ENCODE results near the gene DCUN1D5. TPM values are rescaled to one million over a fixed set of nuclear protein-coding genes. Genes with fewer than 3 reads are reported as not detected.
A peak's percentile ranks its signal among the peaks of the same experiment; 100 is the strongest.

DCUN1D5 gene
- 95.4 and 95.8 TPM in 2 replicates for total RNA-seq (2021; fragmentation: NEBNext Ultra II Directional; extraction: Animal tissue kit (Norgen Biotek cat#: 25700))
- 60.3 and 76.1 TPM in 2 replicates for polyA plus RNA-seq (2011; rRNA removed)
- polyA plus RNA-seq (2011; cell fraction: cytosol; rRNA removed) = 86.5 TPM
- 68.4 TPM for polyA plus RNA-seq (2011; cell fraction: nucleus; rRNA removed)
- polyA plus RNA-seq (2012, experiment 1 of 2) = 69.5 to 131 TPM (median 77.0 TPM) in 4 replicates
- polyA plus RNA-seq (2012, experiment 2 of 2) = 52.8 TPM
- polyA plus RNA-seq (2013, experiment 1 of 2) = 148 TPM
- polyA plus RNA-seq (2013, experiment 2 of 2) = 154 TPM
- 20.7 and 22.3 TPM in 2 replicates for polyA minus RNA-seq (2011; rRNA and poly(A)+ RNA removed)
- 60.8 TPM for polyA minus RNA-seq (2011; cell fraction: cytosol; rRNA and poly(A)+ RNA removed)
- 53.6 TPM for polyA minus RNA-seq (2011; cell fraction: nucleus; rRNA and poly(A)+ RNA removed)
- long read RNA-seq, experiment 1, transcript DCUN1D5-201 (8 exons, 1,337 nt) = major isoform, 101 of 148 reads
- long read RNA-seq, experiment 1, partial matches to known transcripts = 23 of 148 reads
- long read RNA-seq, experiment 1, other reads (novel, unspliced or antisense) = 20 of 148 reads
- long read RNA-seq, experiment 2, partial matches to known transcripts = 0 of 1 reads
- long read RNA-seq, experiment 2, other reads (novel, unspliced or antisense) = 0 of 1 reads

DNA sequence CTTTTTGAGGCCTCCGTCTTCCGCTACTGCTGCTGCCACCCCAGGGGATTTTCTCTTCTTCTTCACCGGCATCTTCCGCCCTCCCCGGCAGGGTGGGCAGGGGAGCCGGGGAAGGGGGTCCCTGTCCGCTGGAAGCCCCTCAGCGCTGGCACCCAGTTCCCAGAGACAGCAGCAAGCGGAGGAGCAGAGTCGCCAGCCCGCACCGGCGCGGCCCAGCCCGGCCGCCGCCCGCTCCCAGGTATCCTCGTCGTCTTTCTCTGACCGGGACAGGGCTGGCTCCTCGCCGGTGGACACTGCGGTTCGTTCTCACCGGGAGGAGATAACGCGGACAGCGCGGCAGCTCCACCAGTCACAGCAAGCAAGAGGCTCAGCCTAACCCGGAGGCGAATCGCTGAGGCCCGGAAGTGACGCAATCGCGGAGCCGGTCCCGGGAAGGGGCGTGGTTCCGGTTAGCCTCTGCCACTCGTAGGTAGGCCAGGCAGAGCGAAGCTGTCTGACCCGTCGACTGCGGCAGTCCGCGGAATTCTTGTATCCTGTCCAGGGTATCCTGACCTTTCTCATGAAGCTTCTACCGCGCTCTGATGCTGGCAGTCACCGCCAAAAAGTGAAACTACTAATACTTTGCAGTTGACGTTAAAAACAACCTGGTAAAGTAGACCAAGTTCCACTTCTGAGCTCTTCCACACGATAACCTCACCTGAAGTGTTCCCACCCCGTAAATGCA lies at the start of gene DCUN1D5:
Gene DCUN1D5, minus strand, starts transcription at position 360 of the 724 bp plus-strand sequence. Its CDS starts 288 bp downstream, at position 72.
- H3K9me3 ChIP-seq (ENCODE audit: insufficient read depth in 2 of 2, low read depth in 1 of 2, low read length in 1 of 2) = no peaks in the 10 kb centered on the region
- ChIA-PET CTCF (ENCODE audit: partially characterized antibody) (interaction anchor here (0.8 to 2.5 kb wide), 6 partner anchors 9 to 22 kb away, joined by 3 to 13 read pairs (median 4); partner anchors contain the start of gene DYNC2H1), POLR2A (ENCODE audit: partially characterized antibody) (interaction anchor here (0.6 to 2.6 kb wide), 7 partner anchors 8 to 41 kb away, joined by 3 to 30 read pairs (median 10); partner anchors contain the start of gene DYNC2H1)
- H3K9ac ChIP-seq (replicated peaks in 1 of 4; ENCODE audit: extremely low read depth in 1 of 4, low read depth in 3 of 4, low read length in 3 of 4) = peak within 1 kb of the TSS; percentile 72 to 88 (median 82)
- no peaks in the 10 kb centered on the region for H3K79me1 ChIP-seq (ENCODE audit: low read depth, low read length)
- H4K5ac ChIP-seq (ENCODE audit: insufficient read length, low read depth, low read length) = peak within 1 kb of the TSS; percentile 60
- 0 out of 2 replicates have a peak within 1 kb of the TSS, but pooled peaks have one; percentile 2 for H2BK12ac ChIP-seq (ENCODE audit: low read depth, low read length)
- no peak within 1 kb of the TSS for H2AK5ac ChIP-seq (ENCODE audit: low read depth, low read length)
- no peaks in the 10 kb centered on the region for H3K27me3 ChIP-seq (replicated peaks in 1 of 4; ENCODE audit: control insufficient read depth in 3 of 4, extremely low read depth in 1 of 4, insufficient read depth in 3 of 4, low read length in 3 of 4)
- no peaks in the 10 kb centered on the region for H3K4me1 ChIP-seq (replicated peaks in 1 of 4; ENCODE audit: control insufficient read depth in 3 of 4, insufficient read depth in 4 of 4, low read length in 3 of 4)
- peak within 1 kb of the TSS; percentile 55 for H2BK5ac ChIP-seq (ENCODE audit: low read depth, low read length)
- DNase-seq (ENCODE audit: low read depth in 1 of 2, low spot score in 2 of 2) = peak; percentile 91 to 96
- no peak within 1 kb of the TSS for H4K91ac ChIP-seq (replicated peaks; ENCODE audit: insufficient read length, low read length)
- H3K23ac ChIP-seq (ENCODE audit: insufficient read length) = no peak within 1 kb of the TSS
- peak within 1 kb of the TSS; percentile 60 to 85 for H3K4me2 ChIP-seq (ENCODE audit: insufficient read depth in 1 of 2, low read depth in 2 of 2, low read length in 2 of 2)
- H3K56ac ChIP-seq (replicated peaks; ENCODE audit: insufficient read length, low read depth, low read length) = peak within 1 kb of the TSS; percentile 34
- H3K4ac ChIP-seq (replicated peaks; ENCODE audit: insufficient read length, low read depth, low read length) = peak within 1 kb of the TSS; percentile 17
- peak within 1 kb of the TSS; percentile 73 to 100 (median 98) for H3K4me3 ChIP-seq (ENCODE audit: extremely low read depth in 1 of 4, insufficient read depth in 2 of 4, low read depth in 3 of 4, low read length in 4 of 4)
- H3K79me2 ChIP-seq (ENCODE audit: control insufficient read depth in 1 of 2, insufficient read depth in 2 of 2, low read length in 2 of 2) = peaks cover 5 to 49% of the 10 kb centered on the region in 2 experiments
- peak within 1 kb of the TSS; percentile 95; the same call in 1 of the 2 replicates for H4K8ac ChIP-seq (ENCODE audit: extremely low read depth, insufficient read depth, low read length)
- peak within 1 kb of the TSS; percentile 93 for H3K27ac ChIP-seq (ENCODE audit: low read depth, low read length)
- 3% methylated on average over 38 of the region's 54 CpGs; no CpG with 5 or more reads in 1 of the 2 experiments for WGBS, 2 experiments (ENCODE audit: extremely low coverage in 1 of 2, insufficient coverage in 1 of 2, insufficient read length in 1 of 2, insufficient replicate concordance in 2 of 2, low coverage in 1 of 2, low lambda C conversion rate in 2 of 2, missing lambda C conversion rate in 1 of 2)
- no peak within 1 kb of the TSS for H2BK15ac ChIP-seq (ENCODE audit: low read length)
- peaks cover 2% of the 10 kb centered on the region in 2 experiments for H4K20me1 ChIP-seq (replicated peaks in 1 of 2; ENCODE audit: control insufficient read depth in 1 of 2, insufficient read depth in 2 of 2, low read length in 2 of 2)
- FAIRE-seq = peak; percentile 72
- H3K14ac ChIP-seq (ENCODE audit: insufficient read length) = no peak within 1 kb of the TSS
- H2AFZ ChIP-seq (ENCODE audit: low read length) = peak within 1 kb of the TSS; percentile 99
- H3K23me2 ChIP-seq (ENCODE audit: low read depth, low read length) = peaks cover 3% of the 10 kb centered on the region
- no peak within 1 kb of the TSS for H2BK120ac ChIP-seq (replicated peaks; ENCODE audit: low read depth, low read length)
- H2BK20ac ChIP-seq (ENCODE audit: low read length) = no peak within 1 kb of the TSS
- H3K36me3 ChIP-seq (ENCODE audit: control insufficient read depth in 2 of 4, insufficient read depth in 4 of 4, low read length in 3 of 4) = peaks cover 0 to 34% (median 6%) of the 10 kb centered on the region in 4 experiments; a peak in 4 of 8 replicates
- H3K18ac ChIP-seq (ENCODE audit: extremely low read depth, low read length) = peak within 1 kb of the TSS; percentile 80
- TF ChIP-seq CTCF (IDR thresholded peaks at IDR 0.05; ENCODE audit: control extremely low read depth in 1 of 3, insufficient read depth in 1 of 3, low read depth in 1 of 3, low read length in 3 of 3) = no peak
- no peak for TF ChIP-seq BACH1 (IDR thresholded peaks at IDR 0.05; ENCODE audit: low read length)
- TF ChIP-seq RFX5 (IDR thresholded peaks at IDR 0.05; ENCODE audit: borderline replicate concordance, low read depth, low read length) = no peak
- TF ChIP-seq GTF2F1 (IDR thresholded peaks at IDR 0.05; ENCODE audit: borderline replicate concordance, low read depth, low read length) = no peak
- no peak for TF ChIP-seq EGR1 (IDR thresholded peaks at IDR 0.05; ENCODE audit: borderline replicate concordance, low read depth, low read length)
- TF ChIP-seq FOSL1 (IDR thresholded peaks at IDR 0.05; ENCODE audit: insufficient read depth, low read depth, low read length) = no peak
